Fibroblast of mammary gland (primary cell): ENCODE measurements around the gene KRTAP1-1.
"Not testable (repeated sequence)": the region's sequence is repeated elsewhere in the genome, so short reads cannot be mapped to it uniquely, and the experiment has no call there.

Experiments
- DNase-seq: peaks from one replicate; pipeline ENCODE4 v3.0.0-alpha.2; 2010; ENCODE audit warnings: low read depth
- H3K4me3 ChIP-seq: 2 replicates; pipeline ENCODE4 v1.5.1; 2011; ENCODE audit warnings: low read depth, mild to moderate bottlenecking, low read length, moderate library complexity; ENCODE audit not compliant: control insufficient read depth
- TF ChIP-seq, protein P1 (sequence below): conservative IDR thresholded peaks from 2 replicates; pipeline ENCODE4 v1.5.1; 2011; ENCODE audit warnings: low read depth, low read length, inconsistent platforms; ENCODE audit not compliant: control insufficient read depth, insufficient read depth

The KRTAP1-1 gene

GRCh38 chr17:41049110-41049509, 7.9 kb upstream of the KRTAP1-1 start:
- no peak overlapping the region for H3K4me3 ChIP-seq
- peak; percentile 60 for DNase-seq
- TF ChIP-seq, protein P1, sequence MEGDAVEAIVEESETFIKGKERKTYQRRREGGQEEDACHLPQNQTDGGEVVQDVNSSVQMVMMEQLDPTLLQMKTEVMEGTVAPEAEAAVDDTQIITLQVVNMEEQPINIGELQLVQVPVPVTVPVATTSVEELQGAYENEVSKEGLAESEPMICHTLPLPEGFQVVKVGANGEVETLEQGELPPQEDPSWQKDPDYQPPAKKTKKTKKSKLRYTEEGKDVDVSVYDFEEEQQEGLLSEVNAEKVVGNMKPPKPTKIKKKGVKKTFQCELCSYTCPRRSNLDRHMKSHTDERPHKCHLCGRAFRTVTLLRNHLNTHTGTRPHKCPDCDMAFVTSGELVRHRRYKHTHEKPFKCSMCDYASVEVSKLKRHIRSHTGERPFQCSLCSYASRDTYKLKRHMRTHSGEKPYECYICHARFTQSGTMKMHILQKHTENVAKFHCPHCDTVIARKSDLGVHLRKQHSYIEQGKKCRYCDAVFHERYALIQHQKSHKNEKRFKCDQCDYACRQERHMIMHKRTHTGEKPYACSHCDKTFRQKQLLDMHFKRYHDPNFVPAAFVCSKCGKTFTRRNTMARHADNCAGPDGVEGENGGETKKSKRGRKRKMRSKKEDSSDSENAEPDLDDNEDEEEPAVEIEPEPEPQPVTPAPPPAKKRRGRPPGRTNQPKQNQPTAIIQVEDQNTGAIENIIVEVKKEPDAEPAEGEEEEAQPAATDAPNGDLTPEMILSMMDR = no peak

- no peak for DNase-seq
- H3K4me3 ChIP-seq = no peak overlapping the region
- TF ChIP-seq, protein P1 = no peak
Observed at GRCh38 chr17:41048441-41048840, 7.2 kb upstream of the KRTAP1-1 start.

GRCh38 chr17:41046735-41047465, 5.7 kb upstream of the KRTAP1-1 start, which contains the start of gene KRTAP2-1:
Gene KRTAP2-1 (minus strand): TSS chr17:41047316. CDS start chr17:41047267, 49 bp downstream.
- DNase-seq, H3K4me3 ChIP-seq: not testable (repeated sequence)

DNA sequence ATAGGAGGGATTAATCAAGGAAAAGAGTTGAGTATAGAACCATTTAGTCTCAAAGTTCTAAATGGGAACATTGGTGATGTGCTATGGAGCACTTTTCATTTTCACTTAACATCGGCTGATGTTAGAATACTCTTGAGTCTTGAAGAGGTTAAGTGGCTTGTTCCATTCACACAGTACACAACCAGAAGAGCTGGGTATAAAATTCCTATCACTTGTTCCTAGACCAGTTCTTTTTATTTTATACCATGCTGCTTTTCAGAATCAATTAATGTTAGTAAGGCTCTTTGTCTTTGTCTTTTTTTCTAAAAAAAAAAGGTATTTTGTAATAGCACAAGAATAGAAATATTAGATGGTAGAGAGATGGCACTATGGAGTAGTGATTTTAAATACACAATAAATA, 1.7 kb upstream of the KRTAP1-1 start:
- TF ChIP-seq, protein P1 = no peak
- no peak overlapping the region for H3K4me3 ChIP-seq
- no peak for DNase-seq

GRCh38 chr17:41037853-41038350, 3.3 kb downstream of the KRTAP1-1 start:
- DNase-seq = no peak
- H3K4me3 ChIP-seq = no peak overlapping the region
- TF ChIP-seq, protein P1 = no peak

GRCh38 chr17:41034346-41034935, 6.8 kb downstream of the KRTAP1-1 start, which contains the start of gene KRTAP1-3:
Gene KRTAP1-3 (minus strand): TSS chr17:41034874. CDS start chr17:41034821, 53 bp downstream.
- not testable (repeated sequence) for DNase-seq

DNA sequence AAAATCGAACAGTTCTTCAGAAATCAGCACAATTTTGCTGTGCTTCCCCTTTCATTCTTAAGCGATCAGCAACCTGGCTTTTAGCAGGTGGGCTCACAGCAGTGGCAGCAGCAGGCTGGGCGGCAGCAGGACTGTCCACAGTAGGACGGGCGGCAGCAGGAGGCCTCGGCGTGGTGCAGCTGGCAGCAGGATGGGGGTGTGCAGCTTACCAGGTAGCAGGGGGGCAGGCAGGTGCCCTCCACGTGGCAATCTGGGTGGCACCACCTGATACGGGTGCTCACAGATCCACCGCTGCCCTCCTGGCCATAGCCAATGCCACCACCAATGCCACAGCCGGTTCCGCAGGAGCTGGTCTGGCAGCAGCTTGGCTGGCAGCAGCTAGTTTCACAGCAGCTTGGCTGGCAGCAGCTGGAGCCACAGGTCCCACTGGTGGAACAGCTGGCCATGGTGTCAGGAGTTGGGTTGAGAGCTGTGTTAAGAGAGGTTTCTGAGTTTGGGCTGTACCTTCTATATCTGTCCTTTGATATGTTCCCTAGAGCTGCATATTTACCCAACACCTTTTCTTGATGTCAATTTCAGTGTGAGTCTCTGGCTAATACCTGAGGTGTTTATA, 11.5 kb downstream of the KRTAP1-1 start, which contains the start of gene KRTAP1-4:
TSS of gene KRTAP1-4 (minus strand) at position 563 of the 613 bp plus-strand sequence. CDS start at position 446, 117 bp downstream.
- H3K4me3 ChIP-seq = no peak within 1 kb of the TSS
- no peak for DNase-seq
- TF ChIP-seq, protein P1 = no peak

More at GRCh38 chr17:41034346-41034935, 6.8 kb downstream of the KRTAP1-1 start, which contains the start of gene KRTAP1-3:
- not testable (repeated sequence) for H3K4me3 ChIP-seq
